ENCODE measurements around the gene MAP3K1.
"Not testable (repeated sequence)": the region's sequence is repeated elsewhere in the genome, so short reads cannot be mapped to it uniquely, and the experiment has no call there.

Gene MAP3K1

GRCh38 chr5:56816546-56817081 is 1.3 kb downstream of the MAP3K1 start:
- no peak for DNase-seq

GRCh38 chr5:56817263-56818014 is 2.1 kb downstream of the MAP3K1 start:
- no peak for DNase-seq

- no peak for DNase-seq
Observed at GRCh38 chr5:56818450-56819037, 3.2 kb downstream of the MAP3K1 start.

GRCh38 chr5:56819060-56819881 is 3.9 kb downstream of the MAP3K1 start:
- no peak for DNase-seq

GRCh38 chr5:56821868-56822267 is 6.5 kb downstream of the MAP3K1 start:
- not testable (repeated sequence) for DNase-seq

GRCh38 chr5:56822981-56823380 is 7.6 kb downstream of the MAP3K1 start:
- DNase-seq = no peak

- DNase-seq = no peak
Observed at GRCh38 chr5:56824019-56824418, 8.7 kb downstream of the MAP3K1 start.

- DNase-seq = no peak
Observed at GRCh38 chr5:56825222-56825824, 10.0 kb downstream of the MAP3K1 start.

GRCh38 chr5:56827049-56827448 is 11.7 kb downstream of the MAP3K1 start:
- no peak for DNase-seq

- DNase-seq = no peak
Observed at GRCh38 chr5:56827924-56828323, 12.6 kb downstream of the MAP3K1 start.

- DNase-seq = no peak
Observed at GRCh38 chr5:56829137-56829908, 14.0 kb downstream of the MAP3K1 start.

- DNase-seq = no peak
Observed at GRCh38 chr5:56831773-56832172, 16.4 kb downstream of the MAP3K1 start.

GRCh38 chr5:56833325-56833724 is 18.0 kb downstream of the MAP3K1 start:
- peak; percentile 56 for DNase-seq

GRCh38 chr5:56837381-56837780 is 22.0 kb downstream of the MAP3K1 start:
- no peak for DNase-seq

- DNase-seq = no peak
Observed at GRCh38 chr5:56837956-56838355, 22.6 kb downstream of the MAP3K1 start.

- no peak for DNase-seq
Observed at GRCh38 chr5:56838409-56839039, 23.2 kb downstream of the MAP3K1 start.

- no peak for DNase-seq
Observed at GRCh38 chr5:56839062-56839461, 23.7 kb downstream of the MAP3K1 start.

GRCh38 chr5:56840597-56840996 is 25.2 kb downstream of the MAP3K1 start:
- DNase-seq = no peak

- no peak for DNase-seq
Observed at GRCh38 chr5:56845277-56845676, 29.9 kb downstream of the MAP3K1 start.

GRCh38 chr5:56845904-56846480 is 30.6 kb downstream of the MAP3K1 start:
- no peak for DNase-seq

GRCh38 chr5:56848206-56848605 is 32.9 kb downstream of the MAP3K1 start:
- DNase-seq = no peak

Data from NCI-H510A (cell line).